HepG2 (cell line): ENCODE data around the gene SDC1. TPM values are rescaled to one million over a fixed set of nuclear protein-coding genes. Genes with fewer than 3 reads are reported as not detected.
A peak's percentile ranks its signal among the peaks of the same experiment; 100 is the strongest.

Experiments used
- BRF2 ChIP-seq: sonication (generic); formaldehyde crosslinking; IDR thresholded peaks from 2 replicates; pipeline ENCODE4 v1.8.1; 2022; ENCODE audit warnings: mild to moderate bottlenecking, missing genetic modification reagents
- CHD4 ChIP-seq: fragments of 200-600 bp; sonication (generic); IDR thresholded peaks from 2 replicates; pipeline ENCODE4 v1.7.0; 2017; ENCODE audit warnings: mild to moderate bottlenecking, low read length, borderline replicate concordance
- CREB3 ChIP-seq: sonication (generic); formaldehyde crosslinking; IDR thresholded peaks from 2 replicates; pipeline ENCODE4 v1.5.0; 2020; ENCODE audit warnings: missing genetic modification reagents
- ELF1 ChIP-seq: sonication (generic); formaldehyde crosslinking; IDR thresholded peaks from 2 replicates; pipeline ENCODE4 v1.4.0; 2020; ENCODE audit warnings: missing genetic modification reagents
- GATAD2A ChIP-seq: IDR thresholded peaks from 2 replicates; pipeline ENCODE4 v1.6.1; 2016
- HDAC1 ChIP-seq: sonication (generic); formaldehyde crosslinking; IDR thresholded peaks from 2 replicates; pipeline ENCODE4 v1.5.1; 2020; ENCODE audit warnings: mild to moderate bottlenecking, missing genetic modification reagents
- HOXA5 ChIP-seq: sonication (generic); formaldehyde crosslinking; IDR thresholded peaks from 2 replicates; pipeline ENCODE4 v1.4.0; 2020; ENCODE audit warnings: missing genetic modification reagents
- MAFF ChIP-seq: IDR thresholded peaks from 2 replicates; pipeline ENCODE4 v1.6.1; 2011; ENCODE audit warnings: low read depth, low read length, improper control_type of control experiment
- MED13 ChIP-seq: sonication (generic); formaldehyde crosslinking; IDR thresholded peaks from 2 replicates; pipeline ENCODE4 v1.5.0; 2020; ENCODE audit warnings: missing genetic modification reagents
- NR2F2 ChIP-seq: IDR thresholded peaks from 2 replicates; pipeline ENCODE4 v1.6.1; 2012; ENCODE audit warnings: low read depth, inconsistent platforms, borderline replicate concordance
- PAXIP1 ChIP-seq: sonication (generic); formaldehyde crosslinking; conservative IDR thresholded peaks from 2 replicates; pipeline ENCODE4 v1.4.0; 2020; ENCODE audit warnings: mild to moderate bottlenecking, missing genetic modification reagents, moderate library complexity
- PPARG ChIP-seq: conservative IDR thresholded peaks from 2 replicates; pipeline ENCODE4 v1.6.1; 2016; ENCODE audit warnings: missing biosample characterization, missing genetic modification reagents
- RARA ChIP-seq: IDR thresholded peaks from 2 replicates; pipeline ENCODE4 v1.6.1; 2016; ENCODE audit warnings: missing genetic modification reagents, missing compliant biosample characterization
- SMC3 ChIP-seq: IDR thresholded peaks from 2 replicates; pipeline ENCODE4 v1.6.1; 2011; ENCODE audit warnings: low read length, improper control_type of control experiment
- THYN1 ChIP-seq: sonication (generic); formaldehyde crosslinking; IDR thresholded peaks from 2 replicates; pipeline ENCODE4 v1.8.1; 2023; ENCODE audit warnings: low read depth, mild to moderate bottlenecking, moderate library complexity, missing genetic modification reagents, borderline replicate concordance
- ZC3H13 ChIP-seq: sonication (generic); formaldehyde crosslinking; IDR thresholded peaks from 2 replicates; pipeline ENCODE4 v1.8.1; 2023; ENCODE audit warnings: mild to moderate bottlenecking, missing genetic modification reagents, moderate library complexity
- ZNF232 ChIP-seq: sonication (generic); formaldehyde crosslinking; IDR thresholded peaks from 2 replicates; pipeline ENCODE4 v1.4.0; 2020; ENCODE audit warnings: missing genetic modification reagents, borderline replicate concordance
- ZNF33A ChIP-seq: sonication (generic); formaldehyde crosslinking; IDR thresholded peaks from 2 replicates; pipeline ENCODE4 v1.5.1; 2020; ENCODE audit warnings: missing genetic modification reagents, mild to moderate bottlenecking, moderate library complexity, borderline replicate concordance
- ZNF430 ChIP-seq: sonication (generic); formaldehyde crosslinking; IDR thresholded peaks from 2 replicates; pipeline ENCODE4 v1.9.0; 2021; ENCODE audit warnings: mild to moderate bottlenecking, missing genetic modification reagents
- ZNF446 ChIP-seq: sonication (generic); formaldehyde crosslinking; IDR thresholded peaks from 2 replicates; pipeline ENCODE4 v1.5.0; 2020; ENCODE audit warnings: mild to moderate bottlenecking, missing genetic modification reagents
- ZNF761 ChIP-seq: sonication (generic); formaldehyde crosslinking; conservative IDR thresholded peaks from 2 replicates; pipeline ENCODE4 v1.4.0; 2020; ENCODE audit warnings: mild to moderate bottlenecking, missing genetic modification reagents
- ZNF784 ChIP-seq: sonication (generic); formaldehyde crosslinking; IDR thresholded peaks from 2 replicates; pipeline ENCODE4 v1.5.1; 2020; ENCODE audit warnings: missing genetic modification reagents, mild to moderate bottlenecking, borderline replicate concordance
- ZNF788 ChIP-seq: sonication (generic); formaldehyde crosslinking; IDR thresholded peaks from 2 replicates; pipeline ENCODE4 v1.5.0; 2020; ENCODE audit warnings: mild to moderate bottlenecking, missing genetic modification reagents, borderline replicate concordance
- polyA plus RNA-seq, 8 experiments: library from polyadenylated mRNA; depleted of rRNA in 3 of 8; stranded (reverse) in 7 of 8; unstranded in 1 of 8; fragments of >200 nt; fragmentation: Illumina TruSeq in 4 of 8; extraction: Trizol in 4 of 8; gene quantifications; 2 replicates each; pipeline versions ENCODE4 v1.2.1 to v1.2.3, GENCODE V29; 2011 to 2016; ENCODE audit warnings: low read depth in 4 of 8, missing spikeins in 1 of 8, mixed read lengths in 1 of 8; ENCODE audit not compliant: insufficient read depth in 1 of 8
- total RNA-seq, 5 experiments: library from RNA; depleted of rRNA; stranded (reverse); fragments of >200 nt; fragmentation: Illumina TruSeq; extraction: Trizol; gene quantifications; 2 replicates each; pipeline ENCODE4 v1.2.3, GENCODE V29; 2016; ENCODE audit warnings: low read depth in 1 of 5

The SDC1 gene
- total and polyA plus RNA-seq, 2 of the 13 experiments (the other 11 are each of a cell fraction or from before 2014, with no cell fraction given), result 108 to 119 TPM

- TF ChIP-seq SMC3 (peak; percentile 7; the same call in 1 of the 2 replicates), THYN1 (no peak), ZC3H13 (0 out of 2 replicates have a peak, but pooled peaks have one; percentile 40), CREB3 (no peak), RARA (CRISPR knock-in tag) (peak; percentile 72), MAFF (no peak), HOXA5 (no peak), PAXIP1 (CRISPR knock-in tag) (peak; percentile 33; the same call in 1 of the 2 replicates), GATAD2A (peak; percentile 56), CHD4 (no peak; the same call in 1 of the 2 replicates), ZNF446 (CRISPR knock-in tag) (no peak), HDAC1 (CRISPR knock-in tag) (peak; percentile 55; the same call in 1 of the 2 replicates), ZNF232 (CRISPR knock-in tag) (0 out of 2 replicates have a peak, but pooled peaks have one; percentile 46), ELF1 (CRISPR knock-in tag) (peak; percentile 65), BRF2 (CRISPR knock-in tag) (no peak), PPARG (CRISPR knock-in tag) (0 out of 2 replicates have a peak, but pooled peaks have one; percentile 27), ZNF430 (CRISPR knock-in tag) (0 out of 2 replicates have a peak, but pooled peaks have one; percentile 22), ZNF788 (CRISPR knock-in tag) (no peak; the same call in 1 of the 2 replicates), ZNF33A (no peak), NR2F2 (no peak), ZNF784 (CRISPR knock-in tag) (peak; percentile 33; the same call in 1 of the 2 replicates), MED13 (CRISPR knock-in tag) (no peak), ZNF761 (CRISPR knock-in tag) (0 out of 2 replicates have a peak, but pooled peaks have one; percentile 4)
These were observed 38.7 kb downstream of the SDC1 start (continued) for GRCh38 chr2:20186078-20186854.
